ENCODE data around the gene SEC22C. TPM values are rescaled to one million over a fixed set of nuclear protein-coding genes. Genes with fewer than 3 reads are reported as not detected.

SEC22C gene
- total and polyA plus RNA-seq, 2 experiments from 2014 or later: 21.9 to 48.3 TPM

- no peak for TF ChIP-seq ETS1 (IDR thresholded peaks at IDR 0.05)
- TF ChIP-seq ZNF331 (CRISPR knock-in tag; IDR thresholded peaks at IDR 0.05; ENCODE audit: low read depth): no peak
- TF ChIP-seq STAT1 (IDR thresholded peaks at IDR 0.05; ENCODE audit: unreplicated experiment): no peak
- TF ChIP-seq REST (IDR thresholded peaks at IDR 0.05; ENCODE audit: unreplicated experiment): no peak
- TF ChIP-seq JUNB (IDR thresholded peaks at IDR 0.05; ENCODE audit: unreplicated experiment): no peak
- no peak for TF ChIP-seq EZH2phosphoT487 (IDR thresholded peaks at IDR 0.05; ENCODE audit: unreplicated experiment)
Observed at GRCh38 chr3:42530073-42530472, 51.7 kb downstream of the SEC22C start (continued).

- ATAC-seq (no peak), DNase-seq (ENCODE audit: low spot score) (no peak)
- H3F3A ChIP-seq (replicated peaks; ENCODE audit: low read depth): no peaks in the 10 kb centered on the region
- H3K4me3 ChIP-seq: no peak overlapping the region
- no peak overlapping the region for H3K27ac ChIP-seq (ENCODE audit: low read depth)
- no peak overlapping the region for H3K4me2 ChIP-seq
- no peak overlapping the region for H2AFZ ChIP-seq
- Mint-ChIP-seq H3K27me3 (ENCODE audit: insufficient read depth, low read depth, poor library complexity) (peaks cover 11% of the 10 kb centered on the region), H3K36me3 (ENCODE audit: low read depth) (peaks cover 2% of the 10 kb centered on the region; the same call in 1 of the 3 replicates), H3K9me3 (no peaks in the 10 kb centered on the region), H3K4me3 (no peak overlapping the region), H3K27ac (no peak overlapping the region), H3K4me1 (peaks cover 17% of the 10 kb centered on the region)
- no peaks in the 10 kb centered on the region for H4K20me1 ChIP-seq (replicated peaks; ENCODE audit: insufficient read depth)
- H3K36me3 ChIP-seq (ENCODE audit: insufficient read depth): no peaks in the 10 kb centered on the region
- no peaks in the 10 kb centered on the region for H3K4me1 ChIP-seq (ENCODE audit: insufficient read depth)
- no peaks in the 10 kb centered on the region for H3K79me2 ChIP-seq (replicated peaks; ENCODE audit: insufficient read depth)
- H3K9me2 ChIP-seq (ENCODE audit: insufficient read depth): peaks cover 5% of the 10 kb centered on the region; the same call in 1 of the 2 replicates
- no peaks in the 10 kb centered on the region for H3K27me3 ChIP-seq (ENCODE audit: insufficient read depth)
- TF ChIP-seq ZNF114 (CRISPR knock-in tag; IDR thresholded peaks at IDR 0.05) (no peak), POLR2AphosphoS5 (IDR thresholded peaks at IDR 0.05; ENCODE audit: low read depth) (no peak), ZNF462 (CRISPR knock-in tag; IDR thresholded peaks at IDR 0.05) (no peak), JUNB (IDR thresholded peaks at IDR 0.05; ENCODE audit: unreplicated experiment) (no peak), NANOG (IDR thresholded peaks at IDR 0.05; ENCODE audit: borderline replicate concordance) (no peak), CREB1 (CRISPR knock-in tag; IDR thresholded peaks at IDR 0.05; ENCODE audit: low read depth) (no peak), EZH2 (IDR thresholded peaks at IDR 0.05; ENCODE audit: low read depth, unreplicated experiment) (no peak), STAT1 (IDR thresholded peaks at IDR 0.05; ENCODE audit: unreplicated experiment) (no peak)
Observed at GRCh38 chr3:42529468-42529867, 52.3 kb downstream of the SEC22C start.

All from GM23338 (cell line).